K562 (cell line): ENCODE data around the gene MEGF9. TPM values are rescaled to one million over a fixed set of nuclear protein-coding genes. Genes with fewer than 3 reads are reported as not detected.

Experiments used
- ADNP ChIP-seq: fragments of 200-800 bp; sonication (Bioruptor generic); IDR thresholded peaks from 2 replicates; pipeline ENCODE4 v1.6.1; 2016; ENCODE audit warnings: missing genetic modification characterization, missing compliant biosample characterization
- BCOR ChIP-seq: fragments of 450-650 bp; IDR thresholded peaks from 2 replicates; pipeline ENCODE4 v1.6.1; 2016
- CBFA2T3 ChIP-seq: fragments of 450-650 bp; IDR thresholded peaks from 2 replicates; pipeline ENCODE4 v1.6.1; 2017
- CBX3 ChIP-seq, 2 experiments: IDR thresholded peaks; 1 replicate in 1 of 2; 2 replicates in 1 of 2; pipeline ENCODE4 v1.6.1; 2012; ENCODE audit warnings: inconsistent platforms in 2 of 2, low read length in 2 of 2, borderline replicate concordance in 1 of 2, control low read depth in 1 of 2
- CC2D1A ChIP-seq: fragments of 450-650 bp; IDR thresholded peaks from 2 replicates; pipeline ENCODE4 v1.6.1; 2017; ENCODE audit warnings: mild to moderate bottlenecking
- COPS2 ChIP-seq: fragments of 450-650 bp; conservative IDR thresholded peaks from 2 replicates; pipeline ENCODE4 v1.6.1; 2016; ENCODE audit warnings: mild to moderate bottlenecking, moderate library complexity
- DACH1 ChIP-seq: fragments of 450-650 bp; IDR thresholded peaks from 2 replicates; pipeline ENCODE4 v1.6.1; 2018; ENCODE audit not compliant: partially characterized antibody
- MYC ChIP-seq, 2 experiments: fragments of 250-450 bp in 1 of 2; sonication (Bioruptor Pico) in 1 of 2; IDR thresholded peaks; 2 replicates each; pipeline versions ENCODE4 v1.5.1 to v1.6.1; 2012 to 2021; ENCODE audit warnings: low read depth in 2 of 2, borderline replicate concordance in 1 of 2, improper control_type of control experiment in 1 of 2, low read length in 1 of 2, mild to moderate bottlenecking in 1 of 2, moderate library complexity in 1 of 2
- PHF20 ChIP-seq: fragments of 450-650 bp; IDR thresholded peaks from 2 replicates; pipeline ENCODE4 v1.6.1; 2018; ENCODE audit not compliant: partially characterized antibody
- RBM25 ChIP-seq: fragments of 200-400 bp; formaldehyde crosslinking; IDR thresholded peaks from 2 replicates; pipeline ENCODE4 v1.6.1; 2018; ENCODE audit warnings: low read length, low read depth, moderate library complexity; ENCODE audit not compliant: severe bottlenecking
- RCOR1 ChIP-seq, 2 experiments: IDR thresholded peaks; 2 replicates each; pipeline ENCODE4 v1.6.1; 2012; ENCODE audit warnings: low read depth in 2 of 2, low read length in 2 of 2, borderline replicate concordance in 1 of 2, improper control_type of control experiment in 1 of 2
- SMARCA4 ChIP-seq: fragments of 450-650 bp; IDR thresholded peaks from 2 replicates; pipeline ENCODE4 v1.6.1; 2016
- STAT6 ChIP-seq: sonication (generic); formaldehyde crosslinking; IDR thresholded peaks from 2 replicates; pipeline ENCODE4 v1.8.1; 2023; ENCODE audit warnings: mild to moderate bottlenecking, missing genetic modification reagents
- XRCC5 ChIP-seq: fragments of 200-400 bp; formaldehyde crosslinking; IDR thresholded peaks from 2 replicates; pipeline ENCODE4 v1.6.1; 2017; ENCODE audit warnings: low read depth, mild to moderate bottlenecking, low read length
- ZNF121 ChIP-seq: sonication (generic); formaldehyde crosslinking; conservative IDR thresholded peaks from 2 replicates; pipeline ENCODE4 v1.8.0; 2022; ENCODE audit warnings: missing genetic modification reagents
- ZNF589 ChIP-seq: fragments of 200-800 bp; sonication (Bioruptor generic); IDR thresholded peaks from 2 replicates; pipeline ENCODE4 v1.6.1; 2016; ENCODE audit warnings: low read depth, missing genetic modification characterization, missing compliant biosample characterization
- ZNF609 ChIP-seq: sonication (generic); formaldehyde crosslinking; IDR thresholded peaks from 2 replicates; pipeline ENCODE4 v1.8.1; 2023; ENCODE audit warnings: missing genetic modification reagents, mild to moderate bottlenecking, borderline replicate concordance
- ZNF780A ChIP-seq: fragments of 250-450 bp; sonication (Bioruptor Pico); IDR thresholded peaks from 2 replicates; pipeline ENCODE4 v1.5.0; 2021; ENCODE audit warnings: mild to moderate bottlenecking
- polyA plus RNA-seq, 8 experiments: library from polyadenylated mRNA; depleted of rRNA in 4 of 8; stranded (reverse) in 5 of 8; unstranded in 3 of 8; fragments of >200 nt; fragmentation: Nextera tagmentation in 2 of 8; fragmentation: Illumina TruSeq in 1 of 8; extraction: Ambion mirVana in 2 of 8; extraction: Trizol in 1 of 8; gene quantifications; 2 replicates each; pipeline versions ENCODE4 v1.2.1 to v1.2.3, GENCODE V29; 2011 to 2014; ENCODE audit warnings: inconsistent platforms in 1 of 8, missing spikeins in 1 of 8
- total RNA-seq, 7 experiments: library from RNA; depleted of rRNA in 6 of 7; stranded (reverse); fragments of >200 nt in 6 of 7; fragmentation: Illumina TruSeq in 2 of 7; extraction: Trizol in 2 of 7; gene quantifications; 2 replicates each; pipeline versions ENCODE4 v1.2.1 to v1.2.3, GENCODE V29; 2011 to 2021; ENCODE audit warnings: low replicate concordance in 1 of 7

MEGF9 gene
- total and polyA plus RNA-seq, 9 of the 15 experiments (the other 6 are each of a cell fraction or from before 2014, with no cell fraction given), result 2.1 to 6.2 (median 3.8) TPM

DNA sequence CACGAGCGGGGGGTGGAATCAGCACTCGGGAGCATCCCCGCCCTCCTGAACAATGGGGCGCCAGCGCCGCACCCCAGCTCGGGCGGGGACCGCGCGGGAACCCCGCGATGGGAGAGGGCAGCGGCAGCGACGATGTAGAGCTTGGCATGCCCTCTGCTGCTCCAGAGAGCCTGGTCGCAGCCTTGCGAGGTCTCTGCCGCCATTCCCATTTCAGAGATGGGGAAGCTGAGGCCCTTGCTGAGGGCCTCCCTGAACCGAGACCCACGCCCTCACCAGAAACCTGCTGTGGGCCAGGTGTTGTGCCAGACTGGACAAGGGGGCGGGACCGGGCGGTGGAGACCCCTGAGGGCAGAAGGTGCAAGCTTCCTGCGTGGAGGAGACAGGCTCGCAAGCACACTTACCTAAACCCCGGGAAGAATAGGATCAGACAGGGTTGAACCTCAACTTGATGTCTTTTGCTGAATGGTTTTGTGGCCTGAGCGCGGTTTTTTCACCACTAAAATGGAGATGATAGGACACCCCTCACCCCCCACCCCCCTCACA lies 647 bp upstream of the MEGF9 start (continued):
- peak; percentile 100 for TF ChIP-seq BCOR
- no peak for TF ChIP-seq ZNF780A (CRISPR knock-in tag)
- no peak for TF ChIP-seq ZNF589 (CRISPR knock-in tag)
- peak; percentile 43 to 90; a peak in 3 of 4 replicates for TF ChIP-seq RCOR1 (IDR thresholded peaks at IDR 0.05; ENCODE audit: borderline replicate concordance in 1 of 2, low read depth in 2 of 2, low read length in 2 of 2)
- peak; percentile 24; the same call in 1 of the 2 replicates for TF ChIP-seq ZNF121 (CRISPR knock-in tag)
- peak; percentile 36; the same call in 1 of the 2 replicates for TF ChIP-seq CC2D1A
- peak; percentile 13 for TF ChIP-seq DACH1
- TF ChIP-seq XRCC5, result peak; percentile 13; the same call in 1 of the 2 replicates
- TF ChIP-seq RBM25, result peak; percentile 71
- TF ChIP-seq PHF20, result peak; percentile 75
- peak in 1 of 2 experiments; percentile 79; a peak in 2 of 3 replicates for TF ChIP-seq CBX3 (IDR thresholded peaks at IDR 0.05; ENCODE audit: borderline replicate concordance in 1 of 2, low read length in 2 of 2)
- 0 out of 2 replicates have a peak, but pooled peaks have one; percentile 31 for TF ChIP-seq ZNF609 (CRISPR knock-in tag)
- no peak for TF ChIP-seq STAT6 (CRISPR knock-in tag)
- peak; percentile 89 for TF ChIP-seq ADNP
- peak; percentile 33; the same call in 1 of the 2 replicates for TF ChIP-seq SMARCA4
- 0 out of 2 replicates have a peak, but pooled peaks have one; percentile 6 for TF ChIP-seq CBFA2T3
- no peak for TF ChIP-seq COPS2
- no peak for TF ChIP-seq MYC (IDR thresholded peaks at IDR 0.05; ENCODE audit: low read depth, low read length)
- peak; percentile 58; the same call in 1 of the 2 replicates for TF ChIP-seq MYC (CRISPR knock-in tag; IDR thresholded peaks at IDR 0.05; ENCODE audit: borderline replicate concordance, low read depth)
